GM23338 (cell line): ENCODE results near the gene PTPRN2. TPM values are rescaled to one million over a fixed set of nuclear protein-coding genes. Genes with fewer than 3 reads are reported as not detected.

Experiments used
- ATAC-seq: fragments of 200-7000 bp; cut with Tn5 transposase; 3 replicates; pipeline ENCODE4 v1.9.1; 2020
- DNase-seq: peaks from one replicate; pipeline ENCODE4 v3.0.0-alpha.2; 2015; ENCODE audit warnings: low spot score
- H2AFZ ChIP-seq: fragments of 200-600 bp; sonication (generic); 2 replicates; pipeline ENCODE4 v1.8.0; 2016; ENCODE audit warnings: antibody characterized with exemption, mild to moderate bottlenecking, moderate library complexity
- H3F3A ChIP-seq: fragments of 200-600 bp; sonication (generic); replicated peaks from 2 replicates; pipeline ENCODE4 v1.8.0; 2017; ENCODE audit warnings: antibody characterized with exemption, mixed run types, low read depth
- H3K27ac ChIP-seq: fragments of 200-600 bp; sonication (generic); 2 replicates; pipeline ENCODE4 v1.6.1; 2016; ENCODE audit warnings: low read depth
- H3K27me3 ChIP-seq: fragments of 200-600 bp; sonication (generic); 2 replicates; pipeline ENCODE4 v1.8.0; 2016; ENCODE audit warnings: mild to moderate bottlenecking, mixed run types, moderate library complexity; ENCODE audit not compliant: insufficient read depth
- H3K36me3 ChIP-seq: fragments of 200-600 bp; sonication (generic); 2 replicates; pipeline ENCODE4 v1.8.0; 2016; ENCODE audit warnings: mild to moderate bottlenecking; ENCODE audit not compliant: insufficient read depth
- H3K4me1 ChIP-seq: fragments of 200-600 bp; sonication (generic); 2 replicates; pipeline ENCODE4 v1.8.0; 2016; ENCODE audit warnings: mild to moderate bottlenecking, moderate library complexity; ENCODE audit not compliant: insufficient read depth
- H3K4me2 ChIP-seq: fragments of 200-600 bp; sonication (generic); 2 replicates; pipeline ENCODE4 v1.7.1; 2017; ENCODE audit warnings: mixed run types
- H3K4me3 ChIP-seq: fragments of 200-600 bp; sonication (generic); 2 replicates; pipeline ENCODE4 v1.6.1; 2016; ENCODE audit warnings: mixed run types
- H3K79me2 ChIP-seq: fragments of 200-600 bp; sonication (generic); replicated peaks from 2 replicates; pipeline ENCODE4 v1.8.0; 2017; ENCODE audit warnings: mild to moderate bottlenecking; ENCODE audit not compliant: insufficient read depth
- H3K9me2 ChIP-seq: fragments of 200-600 bp; sonication (generic); 2 replicates; pipeline ENCODE4 v1.8.0; 2017; ENCODE audit not compliant: insufficient read depth
- H4K20me1 ChIP-seq: fragments of 200-600 bp; sonication (generic); replicated peaks from 2 replicates; pipeline ENCODE4 v1.8.0; 2017; ENCODE audit warnings: mild to moderate bottlenecking; ENCODE audit not compliant: insufficient read depth
- H3K27ac Mint-ChIP-seq: 2 replicates; pipeline ENCODE4 v1.8.0; 2020; ENCODE audit warnings: inconsistent platforms, mild to moderate bottlenecking, moderate library complexity, mixed read lengths
- H3K27me3 Mint-ChIP-seq: 3 replicates; pipeline ENCODE4 v1.8.0; 2022; ENCODE audit warnings: low read depth, mild to moderate bottlenecking, moderate library complexity, mixed read lengths, inconsistent platforms; ENCODE audit not compliant: insufficient read depth, poor library complexity
- H3K36me3 Mint-ChIP-seq: 3 replicates; pipeline ENCODE4 v1.8.0; 2021; ENCODE audit warnings: low read depth, mild to moderate bottlenecking, inconsistent platforms, moderate library complexity, mixed read lengths
- H3K4me1 Mint-ChIP-seq: 3 replicates; pipeline ENCODE4 v1.8.0; 2020; ENCODE audit warnings: mild to moderate bottlenecking, inconsistent platforms, mixed read lengths
- H3K4me3 Mint-ChIP-seq: 3 replicates; pipeline ENCODE4 v1.8.0; 2021; ENCODE audit warnings: moderate library complexity, mild to moderate bottlenecking, inconsistent platforms, mixed read lengths
- H3K9me3 Mint-ChIP-seq: 3 replicates; pipeline ENCODE4 v1.8.0; 2020; ENCODE audit warnings: moderate library complexity, mild to moderate bottlenecking, inconsistent platforms, mixed read lengths
- CREB1 ChIP-seq: fragments of 250-450 bp; sonication (Bioruptor Pico); IDR thresholded peaks from 2 replicates; pipeline ENCODE4 v1.5.0; 2020; ENCODE audit warnings: low read depth, mild to moderate bottlenecking, moderate library complexity
- CTCF ChIP-seq, 2 experiments: fragments of 200-600 bp in 1 of 2; sonication (generic) in 1 of 2; conservative IDR thresholded peaks; 2 replicates each; pipeline versions ENCODE4 v1.5.1 to v1.6.1; 2016 to 2017; ENCODE audit warnings: antibody characterized with exemption in 2 of 2, low read depth in 2 of 2, mild to moderate bottlenecking in 2 of 2, moderate library complexity in 1 of 2
- EZH2phosphoT487 ChIP-seq: fragments of 200-600 bp; sonication (generic); IDR thresholded peaks from one replicate; pipeline ENCODE4 v1.8.1; 2018; ENCODE audit warnings: antibody characterized with exemption; ENCODE audit not compliant: unreplicated experiment
- JUNB ChIP-seq: IDR thresholded peaks from one replicate; pipeline ENCODE4 v1.6.1; 2016; ENCODE audit warnings: antibody characterized with exemption; ENCODE audit not compliant: unreplicated experiment
- NANOG ChIP-seq: IDR thresholded peaks from 2 replicates; pipeline ENCODE4 v1.6.1; 2016; ENCODE audit warnings: antibody characterized with exemption, borderline replicate concordance
- POLR2AphosphoS5 ChIP-seq: IDR thresholded peaks from 2 replicates; pipeline ENCODE4 v1.6.1; 2016; ENCODE audit warnings: antibody characterized with exemption, low read depth
- STAT1 ChIP-seq: IDR thresholded peaks from one replicate; pipeline ENCODE4 v1.6.1; 2016; ENCODE audit warnings: antibody characterized with exemption; ENCODE audit not compliant: unreplicated experiment
- ZNF114 ChIP-seq: fragments of 250-450 bp; sonication (Bioruptor Pico); IDR thresholded peaks from 2 replicates; pipeline ENCODE4 v1.5.0; 2020; ENCODE audit warnings: mild to moderate bottlenecking, moderate library complexity
- polyA plus RNA-seq: library from polyadenylated mRNA; unstranded; fragments of >200 nt; fragmentation: Nextera tagmentation; extraction: Ambion mirVana; gene quantifications from 2 replicates; pipeline ENCODE4 v1.2.1, GENCODE V29; 2016
- total RNA-seq: library from RNA; depleted of rRNA; stranded (reverse); fragments of >200 nt; shearing (Covaris generic); gene quantifications from 2 replicates; pipeline ENCODE4 v1.2.3, GENCODE V29; 2014
- TF ChIP-seq, protein P1 (sequence below): IDR thresholded peaks from one replicate; pipeline ENCODE4 v1.6.1; 2018; ENCODE audit warnings: antibody characterized with exemption; ENCODE audit not compliant: unreplicated experiment
- TF ChIP-seq, protein P2 (sequence below): IDR thresholded peaks from 2 replicates; pipeline ENCODE4 v1.6.1; 2016; ENCODE audit warnings: antibody characterized with exemption

PTPRN2 gene
- total and polyA plus RNA-seq, 2 experiments from 2014 or later: 0.87 to 4.0 TPM

- Histone ChIP-seq H3K27ac (no peak overlapping the region), H3K9me2 (no peaks in the 10 kb centered on the region), H3K79me2 (no peaks in the 10 kb centered on the region), H3F3A (no peaks in the 10 kb centered on the region), H3K4me3 (no peak overlapping the region), H3K36me3 (no peaks in the 10 kb centered on the region), H2AFZ (no peak overlapping the region), H3K27me3 (no peaks in the 10 kb centered on the region), H3K4me2 (no peak overlapping the region), H3K4me1 (no peaks in the 10 kb centered on the region), H4K20me1 (no peaks in the 10 kb centered on the region)
- no peak for DNase-seq
- H3K27me3 Mint-ChIP-seq: peaks cover 15% of the 10 kb centered on the region
- ATAC-seq: no peak
- H3K4me1 Mint-ChIP-seq: no peaks in the 10 kb centered on the region
- TF ChIP-seq, protein P1, sequence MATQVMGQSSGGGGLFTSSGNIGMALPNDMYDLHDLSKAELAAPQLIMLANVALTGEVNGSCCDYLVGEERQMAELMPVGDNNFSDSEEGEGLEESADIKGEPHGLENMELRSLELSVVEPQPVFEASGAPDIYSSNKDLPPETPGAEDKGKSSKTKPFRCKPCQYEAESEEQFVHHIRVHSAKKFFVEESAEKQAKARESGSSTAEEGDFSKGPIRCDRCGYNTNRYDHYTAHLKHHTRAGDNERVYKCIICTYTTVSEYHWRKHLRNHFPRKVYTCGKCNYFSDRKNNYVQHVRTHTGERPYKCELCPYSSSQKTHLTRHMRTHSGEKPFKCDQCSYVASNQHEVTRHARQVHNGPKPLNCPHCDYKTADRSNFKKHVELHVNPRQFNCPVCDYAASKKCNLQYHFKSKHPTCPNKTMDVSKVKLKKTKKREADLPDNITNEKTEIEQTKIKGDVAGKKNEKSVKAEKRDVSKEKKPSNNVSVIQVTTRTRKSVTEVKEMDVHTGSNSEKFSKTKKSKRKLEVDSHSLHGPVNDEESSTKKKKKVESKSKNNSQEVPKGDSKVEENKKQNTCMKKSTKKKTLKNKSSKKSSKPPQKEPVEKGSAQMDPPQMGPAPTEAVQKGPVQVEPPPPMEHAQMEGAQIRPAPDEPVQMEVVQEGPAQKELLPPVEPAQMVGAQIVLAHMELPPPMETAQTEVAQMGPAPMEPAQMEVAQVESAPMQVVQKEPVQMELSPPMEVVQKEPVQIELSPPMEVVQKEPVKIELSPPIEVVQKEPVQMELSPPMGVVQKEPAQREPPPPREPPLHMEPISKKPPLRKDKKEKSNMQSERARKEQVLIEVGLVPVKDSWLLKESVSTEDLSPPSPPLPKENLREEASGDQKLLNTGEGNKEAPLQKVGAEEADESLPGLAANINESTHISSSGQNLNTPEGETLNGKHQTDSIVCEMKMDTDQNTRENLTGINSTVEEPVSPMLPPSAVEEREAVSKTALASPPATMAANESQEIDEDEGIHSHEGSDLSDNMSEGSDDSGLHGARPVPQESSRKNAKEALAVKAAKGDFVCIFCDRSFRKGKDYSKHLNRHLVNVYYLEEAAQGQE: no peak
- TF ChIP-seq, protein P2, sequence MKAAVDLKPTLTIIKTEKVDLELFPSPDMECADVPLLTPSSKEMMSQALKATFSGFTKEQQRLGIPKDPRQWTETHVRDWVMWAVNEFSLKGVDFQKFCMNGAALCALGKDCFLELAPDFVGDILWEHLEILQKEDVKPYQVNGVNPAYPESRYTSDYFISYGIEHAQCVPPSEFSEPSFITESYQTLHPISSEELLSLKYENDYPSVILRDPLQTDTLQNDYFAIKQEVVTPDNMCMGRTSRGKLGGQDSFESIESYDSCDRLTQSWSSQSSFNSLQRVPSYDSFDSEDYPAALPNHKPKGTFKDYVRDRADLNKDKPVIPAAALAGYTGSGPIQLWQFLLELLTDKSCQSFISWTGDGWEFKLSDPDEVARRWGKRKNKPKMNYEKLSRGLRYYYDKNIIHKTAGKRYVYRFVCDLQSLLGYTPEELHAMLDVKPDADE: no peak
- TF ChIP-seq POLR2AphosphoS5 (no peak), CTCF (conservative IDR thresholded peaks at IDR 0.05; ENCODE audit: low read depth in 2 of 2) (no peak), NANOG (no peak), STAT1 (no peak), EZH2phosphoT487 (no peak), CREB1 (CRISPR knock-in tag) (no peak)
- peaks cover 72% of the 10 kb centered on the region for H3K36me3 Mint-ChIP-seq
- H3K27ac Mint-ChIP-seq: no peak overlapping the region
- H3K9me3 Mint-ChIP-seq: peaks cover 94% of the 10 kb centered on the region
- H3K4me3 Mint-ChIP-seq: no peak overlapping the region
Measured at GRCh38 chr7:158067219-158067930, 520.2 kb downstream of the PTPRN2 start.

DNA sequence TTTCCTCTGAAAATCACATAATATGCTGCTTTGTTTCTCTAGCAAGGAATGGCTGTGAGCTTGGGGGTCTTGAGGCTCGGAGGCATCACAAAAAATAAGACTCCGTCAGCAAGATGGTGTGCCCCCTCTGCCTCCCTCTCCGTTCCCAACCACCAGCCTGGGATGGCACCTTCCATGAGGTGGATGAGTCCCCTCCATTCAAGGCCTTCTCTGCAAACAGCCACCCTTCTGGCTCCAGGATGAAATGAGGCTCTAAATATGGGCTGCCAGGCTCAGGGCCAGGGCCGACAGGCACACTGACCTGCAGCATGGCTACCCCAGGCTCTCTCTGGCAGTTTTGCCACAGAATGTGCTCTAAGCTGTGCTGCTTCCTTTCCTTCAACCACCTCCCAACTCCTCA is 521.5 kb downstream of the PTPRN2 start:
- no peak overlapping the region for H3K27ac Mint-ChIP-seq
- no peak overlapping the region for H3K27ac ChIP-seq
- H3K79me2 ChIP-seq: no peaks in the 10 kb centered on the region
- no peak for ATAC-seq
- H3K4me3 ChIP-seq: no peak overlapping the region
- no peaks in the 10 kb centered on the region for H3K9me2 ChIP-seq
- no peaks in the 10 kb centered on the region for H3K4me1 ChIP-seq
- H3K9me3 Mint-ChIP-seq: peaks cover 81% of the 10 kb centered on the region
- H3K4me1 Mint-ChIP-seq: no peaks in the 10 kb centered on the region
- H3K4me2 ChIP-seq: no peak overlapping the region
- no peak overlapping the region for H2AFZ ChIP-seq
- no peak for DNase-seq
- H3K36me3 ChIP-seq: no peaks in the 10 kb centered on the region
- no peak overlapping the region for H3K4me3 Mint-ChIP-seq
- H3F3A ChIP-seq: no peaks in the 10 kb centered on the region
- no peaks in the 10 kb centered on the region for H3K27me3 ChIP-seq
- peaks cover 18% of the 10 kb centered on the region for H3K27me3 Mint-ChIP-seq
- peaks cover 73% of the 10 kb centered on the region for H3K36me3 Mint-ChIP-seq
- H4K20me1 ChIP-seq: no peaks in the 10 kb centered on the region
- TF ChIP-seq CREB1 (CRISPR knock-in tag) (no peak), EZH2phosphoT487 (no peak), JUNB (no peak), POLR2AphosphoS5 (no peak), ZNF114 (no peak)
- TF ChIP-seq, protein P2: no peak
